ENCODE results near the gene PALM.
"Not testable (repeated sequence)": the region's sequence is repeated elsewhere in the genome, so short reads cannot be mapped to it uniquely, and the experiment has no call there.

The PALM gene

GRCh38 chr19:708154-709143, at the start of gene PALM:
Gene PALM (plus strand): TSS chr19:708935. CDS start chr19:709147, 212 bp downstream.
- DNase-seq: no peak

GRCh38 chr19:660793-661426, 47.8 kb upstream of the PALM start:
- DNase-seq: no peak

- DNase-seq: peak; percentile 44
Observed at GRCh38 chr19:661427-662196, 47.1 kb upstream of the PALM start.

- DNase-seq: no peak
Observed at GRCh38 chr19:662207-662961, 46.4 kb upstream of the PALM start.

- peak; percentile 72 for DNase-seq
Observed at GRCh38 chr19:662962-663681, 45.6 kb upstream of the PALM start, which contains the start of gene RNF126. Gene RNF126 (minus strand): TSS chr19:663214. CDS start chr19:663121, 93 bp downstream.

- DNase-seq: no peak
Observed at GRCh38 chr19:663682-664117, 45.0 kb upstream of the PALM start.

GRCh38 chr19:664913-665443, 43.8 kb upstream of the PALM start:
- DNase-seq: peak; percentile 51

GRCh38 chr19:666985-667573, 41.7 kb upstream of the PALM start:
- DNase-seq: not testable (repeated sequence)

GRCh38 chr19:668675-669434, 39.9 kb upstream of the PALM start:
- not testable (repeated sequence) for DNase-seq

- DNase-seq: no peak
Observed at GRCh38 chr19:670609-671075, 38.1 kb upstream of the PALM start.

- no peak for DNase-seq
Observed at GRCh38 chr19:674282-675151, 34.2 kb upstream of the PALM start.

- no peak for DNase-seq
Observed at GRCh38 chr19:676007-676338, 32.8 kb upstream of the PALM start.

- no peak for DNase-seq
Observed at GRCh38 chr19:676339-677105, 32.2 kb upstream of the PALM start, which contains the start of gene FSTL3. Gene FSTL3 (plus strand): TSS chr19:676392. CDS start chr19:676424, 32 bp downstream.

- DNase-seq: no peak
Observed at GRCh38 chr19:677201-677600, 31.5 kb upstream of the PALM start.

- no peak for DNase-seq
Observed at GRCh38 chr19:677601-678436, 30.9 kb upstream of the PALM start.

- no peak for DNase-seq
Observed at GRCh38 chr19:678791-679388, 29.8 kb upstream of the PALM start.
